Stimulated activated CD8-positive, alpha-beta memory T cell treated with anti-CD3 and anti-CD28 coated beads, Interleukin-15, amount 100 ng/mL, for 24 hours (primary cell): Measurements from ENCODE around the gene SSU72.
"Not testable (repeated sequence)": the region's sequence is repeated elsewhere in the genome, so short reads cannot be mapped to it uniquely, and the experiment has no call there.

Experiments
- DNase-seq: peaks from one replicate; pipeline ENCODE4 v3.0.0-alpha.2; 2020; ENCODE audit warnings: low read depth

Gene SSU72

GRCh38 chr1:1495461-1495975, 79.1 kb downstream of the SSU72 start:
- not testable (repeated sequence) for DNase-seq

GRCh38 chr1:1494311-1494710, 80.4 kb downstream of the SSU72 start:
- not testable (repeated sequence) for DNase-seq
